ENCODE measurements around the gene RHBDD1. TPM values are rescaled to one million over a fixed set of nuclear protein-coding genes. Genes with fewer than 3 reads are reported as not detected.

RHBDD1 gene
- polyA plus RNA-seq, 2 of the 4 experiments (the other 2 are of a cell fraction): 8.3 to 46.9 TPM

GRCh38 chr2:227036527-227036926, 200.7 kb downstream of the RHBDD1 start:
- Histone ChIP-seq H3K4me2 (no peak overlapping the region), H3K27ac (no peak overlapping the region), H3K9me3 (no peaks in the 10 kb centered on the region), H3K4me1 (no peaks in the 10 kb centered on the region), H3K4me3 (no peak overlapping the region)
- POLR2A ChIA-PET: no interaction called here
- CTCF ChIA-PET: interaction anchor here (1.0 kb wide), 1 partner anchor 1375 kb away, joined by 3 read pairs; no protein-coding TSS in a partner anchor
- FAIRE-seq (no peak), DNase-seq (ENCODE audit: low read depth in 1 of 2, low spot score in 1 of 2) (no peak), ATAC-seq (no peak)
- TF ChIP-seq CBX8 (IDR thresholded peaks at IDR 0.05) (no peak), CHD4 (IDR thresholded peaks at IDR 0.05; ENCODE audit: borderline replicate concordance) (no peak), FOSB (CRISPR knock-in tag; IDR thresholded peaks at IDR 0.05) (no peak), PBX3 (IDR thresholded peaks at IDR 0.05) (no peak), BHLHE40 (IDR thresholded peaks at IDR 0.05; ENCODE audit: low read depth, low read length) (no peak), RARB (CRISPR knock-in tag; IDR thresholded peaks at IDR 0.05) (no peak), FOSL2 (IDR thresholded peaks at IDR 0.05) (no peak), FOSL2 (CRISPR knock-in tag; IDR thresholded peaks at IDR 0.05) (no peak), HOXB13 (CRISPR knock-in tag; IDR thresholded peaks at IDR 0.05; ENCODE audit: low read depth) (no peak), SREBF2 (IDR thresholded peaks at IDR 0.05) (no peak), RAD21 (conservative IDR thresholded peaks at IDR 0.05 in 1 of 2, IDR thresholded peaks at IDR 0.05 in 1 of 2) (no peak)
- WGBS (ENCODE audit: missing lambda C conversion rate): 90% methylated on average over 3 of the region's 3 CpGs

DNA sequence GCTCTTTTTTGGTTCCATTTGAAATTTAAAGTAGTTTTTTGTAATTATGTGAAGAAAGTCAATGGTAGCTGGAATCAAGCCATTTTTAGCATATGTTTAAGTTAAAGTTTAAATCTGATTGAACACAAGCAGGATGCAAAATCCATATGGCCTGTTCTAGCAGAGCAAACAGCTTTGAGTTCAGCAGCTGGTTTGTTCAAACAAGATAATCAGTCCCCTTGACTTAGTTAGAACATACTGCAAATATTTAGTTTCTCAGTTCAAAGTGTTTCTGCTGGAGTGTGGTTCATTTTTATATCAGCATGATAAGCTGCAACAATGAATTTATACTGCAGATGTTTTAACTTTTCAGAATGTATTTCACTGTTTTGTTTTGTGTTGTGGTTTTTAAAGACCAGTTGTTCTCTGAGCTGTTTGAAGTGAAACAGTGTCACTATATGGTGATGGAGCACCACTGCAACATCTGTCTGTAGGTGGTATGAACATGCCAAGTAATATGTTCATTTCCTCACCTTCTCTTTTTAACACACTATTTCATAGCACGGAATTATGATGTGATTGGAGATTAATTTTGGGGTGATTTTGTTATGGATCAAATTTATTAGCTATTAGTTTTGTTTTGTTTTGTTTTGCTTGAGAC, 202.8 kb downstream of the RHBDD1 start:
- no peak for ATAC-seq
- FAIRE-seq: no peak
- ChIA-PET POLR2A (no interaction called here), CTCF (no interaction called here)
- Histone ChIP-seq H3K4me1 (no peaks in the 10 kb centered on the region), H3K9me3 (no peaks in the 10 kb centered on the region), H3K4me2 (no peak overlapping the region), H3K4me3 (no peak overlapping the region), H3K27ac (no peak overlapping the region)
- no peak for DNase-seq (ENCODE audit: low read depth in 1 of 2, low spot score in 1 of 2)
- no peak for TF ChIP-seq EHMT2 (IDR thresholded peaks at IDR 0.05; ENCODE audit: low read depth)
- TF ChIP-seq JUN (IDR thresholded peaks at IDR 0.05): no peak
- no peak for TF ChIP-seq ESRRA (IDR thresholded peaks at IDR 0.05; ENCODE audit: borderline replicate concordance, low read length)
- TF ChIP-seq MAZ (IDR thresholded peaks at IDR 0.05; ENCODE audit: borderline replicate concordance, low read depth, low read length): no peak
- TF ChIP-seq TP53 (CRISPR knock-in tag; IDR thresholded peaks at IDR 0.05): no peak
- TF ChIP-seq NR3C1 (IDR thresholded peaks at IDR 0.05): no peak
- TF ChIP-seq, protein P1, sequence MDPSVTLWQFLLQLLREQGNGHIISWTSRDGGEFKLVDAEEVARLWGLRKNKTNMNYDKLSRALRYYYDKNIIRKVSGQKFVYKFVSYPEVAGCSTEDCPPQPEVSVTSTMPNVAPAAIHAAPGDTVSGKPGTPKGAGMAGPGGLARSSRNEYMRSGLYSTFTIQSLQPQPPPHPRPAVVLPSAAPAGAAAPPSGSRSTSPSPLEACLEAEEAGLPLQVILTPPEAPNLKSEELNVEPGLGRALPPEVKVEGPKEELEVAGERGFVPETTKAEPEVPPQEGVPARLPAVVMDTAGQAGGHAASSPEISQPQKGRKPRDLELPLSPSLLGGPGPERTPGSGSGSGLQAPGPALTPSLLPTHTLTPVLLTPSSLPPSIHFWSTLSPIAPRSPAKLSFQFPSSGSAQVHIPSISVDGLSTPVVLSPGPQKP (IDR thresholded peaks at IDR 0.05; ENCODE audit: low read depth, low read length): no peak
- TF ChIP-seq HOXA7 (CRISPR knock-in tag; IDR thresholded peaks at IDR 0.05): no peak
- TF ChIP-seq SMC3 (IDR thresholded peaks at IDR 0.05): no peak
- no peak for TF ChIP-seq TFCP2L1 (CRISPR knock-in tag; IDR thresholded peaks at IDR 0.05)
- TF ChIP-seq CTCF (IDR thresholded peaks at IDR 0.05): no peak
- whole genome bisulfite sequencing (ENCODE audit: missing lambda C conversion rate): 60% methylated on average over 1 of the region's 1 CpG

DNA sequence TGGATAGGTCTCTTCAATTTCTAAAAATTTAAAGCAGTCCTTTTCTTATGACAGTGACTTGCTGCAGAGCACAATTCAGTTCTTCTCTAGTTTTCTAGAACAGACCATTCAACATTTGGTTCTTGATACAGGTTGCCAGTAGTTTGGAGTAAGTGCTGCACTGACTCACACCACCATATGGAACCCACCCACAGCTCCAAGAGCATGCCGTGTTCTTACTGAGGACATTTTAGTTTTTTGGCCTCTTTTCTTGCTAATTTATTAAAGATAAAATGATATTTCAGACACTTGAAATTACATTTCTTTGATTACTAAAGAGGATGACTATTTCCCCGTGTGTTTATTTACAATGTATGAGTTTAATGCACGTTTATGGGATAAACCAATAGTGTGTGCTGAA, 208.1 kb downstream of the RHBDD1 start:
- H3K4me2 ChIP-seq: no peak overlapping the region
- H3K4me3 ChIP-seq: no peak overlapping the region
- POLR2A ChIA-PET: no interaction called here
- FAIRE-seq: no peak
- 69% methylated on average over 3 of the region's 3 CpGs for WGBS (ENCODE audit: missing lambda C conversion rate)
- no peak for ATAC-seq
- CTCF ChIA-PET: no interaction called here
- H3K9me3 ChIP-seq: no peaks in the 10 kb centered on the region
- no peak for DNase-seq (ENCODE audit: low read depth in 1 of 2, low spot score in 1 of 2)
- no peak overlapping the region for H3K27ac ChIP-seq
- H3K4me1 ChIP-seq: no peaks in the 10 kb centered on the region
- TF ChIP-seq ZFP36 (IDR thresholded peaks at IDR 0.05; ENCODE audit: borderline replicate concordance, partially characterized antibody): no peak
- TF ChIP-seq MAFK (IDR thresholded peaks at IDR 0.05; ENCODE audit: partially characterized antibody): no peak
- TF ChIP-seq CHD2 (IDR thresholded peaks at IDR 0.05; ENCODE audit: low read length, partially characterized antibody): no peak
- TF ChIP-seq RNF2 (IDR thresholded peaks at IDR 0.05; ENCODE audit: borderline replicate concordance, low read depth): no peak
- TF ChIP-seq HOXB5 (CRISPR knock-in tag; IDR thresholded peaks at IDR 0.05): no peak
- TF ChIP-seq FOSB (CRISPR knock-in tag; IDR thresholded peaks at IDR 0.05): no peak
- no peak for TF ChIP-seq NPAS2 (CRISPR knock-in tag; IDR thresholded peaks at IDR 0.05; ENCODE audit: borderline replicate concordance)
- no peak for TF ChIP-seq JUN (IDR thresholded peaks at IDR 0.05)
- TF ChIP-seq, protein P2, sequence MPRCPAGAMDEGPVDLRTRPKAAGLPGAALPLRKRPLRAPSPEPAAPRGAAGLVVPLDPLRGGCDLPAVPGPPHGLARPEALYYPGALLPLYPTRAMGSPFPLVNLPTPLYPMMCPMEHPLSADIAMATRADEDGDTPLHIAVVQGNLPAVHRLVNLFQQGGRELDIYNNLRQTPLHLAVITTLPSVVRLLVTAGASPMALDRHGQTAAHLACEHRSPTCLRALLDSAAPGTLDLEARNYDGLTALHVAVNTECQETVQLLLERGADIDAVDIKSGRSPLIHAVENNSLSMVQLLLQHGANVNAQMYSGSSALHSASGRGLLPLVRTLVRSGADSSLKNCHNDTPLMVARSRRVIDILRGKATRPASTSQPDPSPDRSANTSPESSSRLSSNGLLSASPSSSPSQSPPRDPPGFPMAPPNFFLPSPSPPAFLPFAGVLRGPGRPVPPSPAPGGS (IDR thresholded peaks at IDR 0.05): no peak
- TF ChIP-seq, protein P3, sequence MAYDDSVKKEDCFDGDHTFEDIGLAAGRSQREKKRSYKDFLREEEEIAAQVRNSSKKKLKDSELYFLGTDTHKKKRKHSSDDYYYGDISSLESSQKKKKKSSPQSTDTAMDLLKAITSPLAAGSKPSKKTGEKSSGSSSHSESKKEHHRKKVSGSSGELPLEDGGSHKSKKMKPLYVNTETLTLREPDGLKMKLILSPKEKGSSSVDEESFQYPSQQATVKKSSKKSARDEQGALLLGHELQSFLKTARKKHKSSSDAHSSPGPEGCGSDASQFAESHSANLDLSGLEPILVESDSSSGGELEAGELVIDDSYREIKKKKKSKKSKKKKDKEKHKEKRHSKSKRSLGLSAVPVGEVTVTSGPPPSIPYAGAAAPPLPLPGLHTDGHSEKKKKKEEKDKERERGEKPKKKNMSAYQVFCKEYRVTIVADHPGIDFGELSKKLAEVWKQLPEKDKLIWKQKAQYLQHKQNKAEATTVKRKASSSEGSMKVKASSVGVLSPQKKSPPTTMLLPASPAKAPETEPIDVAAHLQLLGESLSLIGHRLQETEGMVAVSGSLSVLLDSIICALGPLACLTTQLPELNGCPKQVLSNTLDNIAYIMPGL (CRISPR knock-in tag; IDR thresholded peaks at IDR 0.05; ENCODE audit: borderline replicate concordance): no peak
